Esophagus muscularis mucosa (tissue), 4 donors: ENCODE measurements around the gene DNAH3. TPM values are rescaled to one million over a fixed set of nuclear protein-coding genes. Genes with fewer than 3 reads are reported as not detected.
A peak's percentile ranks its signal among the peaks of the same experiment; 100 is the strongest.
"Not testable (repeated sequence)": the region's sequence is repeated elsewhere in the genome, so short reads cannot be mapped to it uniquely, and the experiment has no call there.

Source experiments
- DNase-seq: peaks from one replicate; pipeline ENCODE4 v3.0.0-alpha.2; 2017; ENCODE audit errors: extremely low spot score
- H3K27ac ChIP-seq, 4 donors: fragments of 200-600 bp; sonication (generic); replicated peaks in 1 of 4; 1 replicate in 3 of 4; 2 replicates in 1 of 4; pipeline ENCODE4 v1.5.1; 2016 to 2019; ENCODE audit warnings: mild to moderate bottlenecking in 1 of 4
- H3K27me3 ChIP-seq, 4 donors: fragments of 200-600 bp; sonication (generic); one replicate each; pipeline versions ENCODE4 v1.5.1 to v1.6.0; 2016 to 2019
- H3K36me3 ChIP-seq, 4 donors: fragments of 200-600 bp; sonication (generic); one replicate each; pipeline ENCODE4 v1.5.1; 2016 to 2019
- H3K4me1 ChIP-seq, 4 donors: fragments of 200-600 bp; sonication (generic); one replicate each; pipeline ENCODE4 v1.5.1; 2016 to 2019
- H3K4me3 ChIP-seq, 4 donors: fragments of 200-600 bp; sonication (generic); 1 replicate in 2 of 4; 2 replicates in 2 of 4; pipeline ENCODE4 v1.5.1; 2016 to 2019; ENCODE audit warnings: mild to moderate bottlenecking in 4 of 4, moderate library complexity in 1 of 4
- H3K9me3 ChIP-seq, 4 donors: fragments of 200-600 bp; sonication (generic); 1 replicate in 3 of 4; 2 replicates in 1 of 4; pipeline ENCODE4 v1.5.1; 2016 to 2019
- CTCF ChIP-seq, 3 experiments: fragments of 200-600 bp in 2 of 3; fragments of 450-650 bp in 1 of 3; sonication (generic) in 2 of 3; IDR thresholded peaks; one replicate each; pipeline ENCODE4 v1.5.1; 2017 to 2019; ENCODE audit warnings: antibody characterized with exemption in 3 of 3, mild to moderate bottlenecking in 2 of 3, moderate library complexity in 1 of 3
- EP300 ChIP-seq: sonication (generic); formaldehyde crosslinking; IDR thresholded peaks from one replicate; pipeline ENCODE4 v1.6.1; 2017; ENCODE audit warnings: antibody characterized with exemption
- POLR2A ChIP-seq: fragments of 450-650 bp; IDR thresholded peaks from one replicate; pipeline ENCODE4 v1.6.1; 2017; ENCODE audit warnings: antibody characterized with exemption, moderate library complexity, mild to moderate bottlenecking, low read depth
- POLR2AphosphoS5 ChIP-seq, 2 donors: sonication (generic); formaldehyde crosslinking; IDR thresholded peaks; one replicate each; pipeline ENCODE4 v1.6.1; 2017; ENCODE audit warnings: antibody characterized with exemption in 2 of 2
- WGBS: methylation state at CpG from one replicate; pipeline ENCODE4 v1.1.5; 2018; 5-methylcytosine and 5-hydroxymethylcytosine counted together
- intact Hi-C: fragments of 100-400 bp; cut with DNase I; formaldehyde crosslinking; loops from one replicate; pipeline ENCODE4 v1.15.1; 2023
- total RNA-seq, 4 donors: library from RNA; depleted of rRNA; stranded (reverse); fragments of >200 nt; gene quantifications; one replicate each; pipeline versions ENCODE4 v1.1.0 to v1.2.1, GENCODE V29; 2016

The DNAH3 gene
- total RNA-seq, 4 donors from 2014 or later, result under 0.01 to 0.13 TPM; not detected in 2

- TF ChIP-seq POLR2AphosphoS5 (IDR thresholded peaks at IDR 0.05) (peak in 1 of 2 donors; percentile 14), CTCF (IDR thresholded peaks at IDR 0.05) (peak; percentile 55 to 76 (median 61)), POLR2A (no peak)
- Histone ChIP-seq H3K27me3 (no peaks in the 10 kb centered on the region), H3K36me3 (peaks cover 0 to 5% (median 0%) of the 10 kb centered on the region in 4 donors), H3K4me3 (no peak overlapping the region), H3K27ac (peak overlapping the region; percentile 87 to 95 (median 92)), H3K9me3 (no peaks in the 10 kb centered on the region), H3K4me1 (peaks cover 29 to 43% (median 42%) of the 10 kb centered on the region in 4 donors)
- WGBS, result 48% methylated on average over 6 of the region's 6 CpGs
- no peak for DNase-seq
- intact Hi-C loops, result loop anchor here (10.0 kb wide), 1 partner anchor 1518 kb away; no protein-coding TSS in a partner anchor
Observed at GRCh38 chr16:21156767-21157467, 6.3 kb upstream of the DNAH3 start.

GRCh38 chr16:21156011-21156410, 5.4 kb upstream of the DNAH3 start:
- H3K4me1 ChIP-seq, result peaks cover 22 to 34% (median 33%) of the 10 kb centered on the region in 4 donors
- H3K9me3 ChIP-seq, H3K36me3 ChIP-seq, H3K27ac ChIP-seq, DNase-seq, H3K27me3 ChIP-seq, H3K4me3 ChIP-seq: not testable (repeated sequence)
- 75% methylated on average over 1 of the region's 1 CpG for WGBS
- intact Hi-C loops, result loop anchor here (10.0 kb wide), 1 partner anchor 1519 kb away; no protein-coding TSS in a partner anchor

GRCh38 chr16:21153124-21153729, 2.6 kb upstream of the DNAH3 start:
- peaks cover 15 to 19% (median 17%) of the 10 kb centered on the region in 4 donors for H3K4me1 ChIP-seq
- not testable (repeated sequence) for H3K36me3 ChIP-seq, H3K4me3 ChIP-seq, H3K9me3 ChIP-seq, DNase-seq, H3K27ac ChIP-seq
- WGBS, result 87% methylated on average over 10 of the region's 11 CpGs
- H3K27me3 ChIP-seq, result peaks cover 0 to 15% (median 0%) of the 10 kb centered on the region in 4 donors
- intact Hi-C loops, result loop anchor here (5.0 to 10.0 kb wide), 2 partner anchors 124 to 1522 kb away; partner anchors contain the start of gene CRYM

- H3K27ac ChIP-seq, H3K9me3 ChIP-seq, H3K36me3 ChIP-seq, DNase-seq, H3K4me3 ChIP-seq: not testable (repeated sequence)
- Histone ChIP-seq H3K27me3 (peaks cover 0 to 15% (median 0%) of the 10 kb centered on the region in 4 donors), H3K4me1 (peaks cover 7 to 10% (median 8%) of the 10 kb centered on the region in 4 donors)
- intact Hi-C loops, result loop anchor here (5.0 to 10.0 kb wide), 2 partner anchors 125 to 1522 kb away; partner anchors contain the start of gene CRYM
- 89% methylated on average over 23 of the region's 51 CpGs for WGBS
Observed at GRCh38 chr16:21152160-21153030, 1.7 kb upstream of the DNAH3 start.

- Histone ChIP-seq H3K27me3 (peaks cover 0 to 6% (median 0%) of the 10 kb centered on the region in 4 donors), H3K9me3 (no peaks in the 10 kb centered on the region), H3K36me3 (peaks cover 0 to 7% (median 0%) of the 10 kb centered on the region in 4 donors), H3K4me3 (no peak overlapping the region), H3K27ac (no peak overlapping the region), H3K4me1 (peaks cover 0 to 2% (median 0%) of the 10 kb centered on the region in 4 donors)
- 57% methylated on average over 4 of the region's 5 CpGs for WGBS
- no peak for DNase-seq
- TF ChIP-seq CTCF (IDR thresholded peaks at IDR 0.05) (no peak), EP300 (no peak), POLR2AphosphoS5 (IDR thresholded peaks at IDR 0.05) (no peak), POLR2A (no peak)
- intact Hi-C loops, result no loop called here
Observed at GRCh38 chr16:21145738-21146137, 4.9 kb downstream of the DNAH3 start.

GRCh38 chr16:21134053-21134452, 16.6 kb downstream of the DNAH3 start:
- DNase-seq, result no peak
- Histone ChIP-seq H3K4me1 (no peaks in the 10 kb centered on the region), H3K36me3 (no peaks in the 10 kb centered on the region), H3K27me3 (no peaks in the 10 kb centered on the region), H3K9me3 (no peaks in the 10 kb centered on the region), H3K4me3 (no peak overlapping the region), H3K27ac (no peak overlapping the region)
- 83% methylated on average over 8 of the region's 8 CpGs for WGBS
- TF ChIP-seq CTCF (IDR thresholded peaks at IDR 0.05), result no peak
- TF ChIP-seq EP300, result no peak
- no peak for TF ChIP-seq POLR2AphosphoS5 (IDR thresholded peaks at IDR 0.05)
- TF ChIP-seq POLR2A, result no peak
- intact Hi-C loops, result no loop called here
